Smooth muscle cell (in vitro differentiated cells): ENCODE data around the gene TOPORS. TPM values are rescaled to one million over a fixed set of nuclear protein-coding genes. Genes with fewer than 3 reads are reported as not detected.

ENCODE experiments used
- DNase-seq: peaks from one replicate; lab custom pipeline; 2025; ENCODE audit not compliant: unreplicated experiment; lab: John Stamatoyannopoulos, UW
- H2AFZ ChIP-seq: fragments of 200-600 bp; sonication (generic); 2 replicates; pipeline ENCODE4 v1.6.0; 2016; ENCODE audit warnings: antibody characterized with exemption, low read depth, mild to moderate bottlenecking
- H3F3A ChIP-seq: fragments of 200-600 bp; sonication (generic); 2 replicates; pipeline ENCODE4 v1.6.0; 2017; ENCODE audit warnings: antibody characterized with exemption, low read depth
- H3K27ac ChIP-seq: fragments of 200-600 bp; sonication (generic); 2 replicates; pipeline ENCODE4 v1.5.1; 2016; ENCODE audit warnings: low read depth, mild to moderate bottlenecking
- H3K27me3 ChIP-seq: fragments of 200-600 bp; sonication (generic); 2 replicates; pipeline ENCODE4 v1.6.1; 2016; ENCODE audit warnings: low read depth, mild to moderate bottlenecking
- H3K36me3 ChIP-seq: fragments of 200-600 bp; sonication (generic); 2 replicates; pipeline ENCODE4 v1.5.1; 2016; ENCODE audit warnings: low read depth
- H3K4me1 ChIP-seq: fragments of 200-600 bp; sonication (generic); 2 replicates; pipeline ENCODE4 v1.5.1; 2016; ENCODE audit warnings: low read depth
- H3K4me2 ChIP-seq: fragments of 200-600 bp; sonication (generic); 2 replicates; pipeline ENCODE4 v1.6.0; 2016; ENCODE audit warnings: mild to moderate bottlenecking
- H3K4me3 ChIP-seq: fragments of 200-600 bp; sonication (generic); 2 replicates; pipeline ENCODE4 v1.5.1; 2016; ENCODE audit warnings: mild to moderate bottlenecking
- H3K79me2 ChIP-seq: fragments of 200-600 bp; sonication (generic); 2 replicates; pipeline ENCODE4 v1.6.0; 2016; ENCODE audit warnings: low read depth, mild to moderate bottlenecking
- H3K9ac ChIP-seq: fragments of 200-600 bp; sonication (generic); 2 replicates; pipeline ENCODE4 v1.6.0; 2016; ENCODE audit warnings: low read depth
- H3K9me3 ChIP-seq: fragments of 200-600 bp; sonication (generic); replicated peaks from 2 replicates; pipeline ENCODE4 v1.5.1; 2016; ENCODE audit warnings: low read depth
- H4K20me1 ChIP-seq: fragments of 200-600 bp; sonication (generic); 2 replicates; pipeline ENCODE4 v1.6.0; 2016; ENCODE audit warnings: low read depth
- CTCF ChIP-seq: fragments of 200-600 bp; sonication (generic); IDR thresholded peaks from 2 replicates; pipeline ENCODE4 v1.5.1; 2017; ENCODE audit warnings: borderline replicate concordance, mild to moderate bottlenecking, antibody characterized with exemption; ENCODE audit not compliant: insufficient read depth, poor library complexity, severe bottlenecking
- WGBS: methylation state at CpG from one replicate; pipeline ENCODE4 v1.1.7; 2016; ENCODE audit warnings: low lambda C conversion rate; 5-methylcytosine and 5-hydroxymethylcytosine counted together
- polyA plus RNA-seq: library from polyadenylated mRNA; unstranded; fragments of >200 nt; fragmentation: Nextera tagmentation; extraction: Ambion mirVana; gene quantifications from 2 replicates; pipeline ENCODE4 v1.2.1, GENCODE V29; 2016
- total RNA-seq: library from RNA; depleted of rRNA; stranded (reverse); fragments of >200 nt; gene quantifications from 2 replicates; pipeline ENCODE4 v1.2.3, GENCODE V29; 2014

The TOPORS gene
- total and polyA plus RNA-seq, 2 experiments from 2014 or later, result 14.2 to 25.3 TPM

DNA sequence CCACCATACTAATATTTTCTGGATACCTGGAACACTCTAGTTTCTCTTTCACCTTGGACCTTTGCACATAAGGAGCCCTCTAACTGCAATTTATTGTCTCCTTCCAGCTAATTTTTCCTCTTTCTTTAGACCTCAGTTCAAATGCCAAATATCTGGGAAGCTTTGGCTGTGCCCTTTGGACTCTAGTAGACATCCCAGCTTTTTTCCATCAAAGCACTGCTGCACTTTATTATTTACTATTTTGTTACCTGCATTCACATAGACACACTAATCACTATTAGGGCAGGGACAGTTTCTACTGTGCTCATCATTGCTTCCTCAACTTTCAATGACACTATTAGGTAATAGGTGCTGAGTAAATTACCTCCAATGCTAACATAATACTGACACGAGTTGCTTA lies 28.5 kb downstream of the TOPORS start:
- no peak for TF ChIP-seq CTCF
- Histone ChIP-seq H4K20me1 (no peaks in the 10 kb centered on the region), H3F3A (no peaks in the 10 kb centered on the region), H3K4me3 (no peak overlapping the region), H3K9ac (no peak overlapping the region), H3K4me1 (peaks cover 8% of the 10 kb centered on the region), H3K9me3 (no peaks in the 10 kb centered on the region), H3K36me3 (no peaks in the 10 kb centered on the region), H3K27me3 (no peaks in the 10 kb centered on the region), H2AFZ (no peak overlapping the region), H3K4me2 (no peak overlapping the region), H3K27ac (no peak overlapping the region), H3K79me2 (no peaks in the 10 kb centered on the region)
- no peak for DNase-seq
- 93% methylated on average over 1 of the region's 1 CpG for WGBS

DNA sequence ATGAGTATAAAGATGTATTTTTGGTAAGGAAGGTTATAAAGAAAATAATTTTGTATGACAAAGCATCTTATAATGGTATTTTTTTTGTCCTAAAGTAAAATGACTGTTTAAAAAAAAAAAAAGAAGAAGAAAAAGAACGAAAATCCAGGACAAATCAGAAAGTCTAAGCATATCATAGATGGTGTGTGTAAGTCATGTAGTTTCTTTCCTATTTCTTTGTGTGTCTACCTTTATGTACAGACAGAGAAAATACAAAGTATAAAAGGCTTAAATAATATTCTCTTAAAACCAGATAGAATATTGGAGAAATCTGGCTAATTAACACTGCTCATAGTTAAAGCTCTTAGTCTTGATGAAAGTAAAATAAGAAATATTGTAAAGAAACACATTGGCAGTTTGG lies 34.1 kb downstream of the TOPORS start:
- H3K36me3 ChIP-seq, result no peaks in the 10 kb centered on the region
- H2AFZ ChIP-seq, result no peak overlapping the region
- no peaks in the 10 kb centered on the region for H3K79me2 ChIP-seq
- H3K27ac ChIP-seq, result no peak overlapping the region
- no peak for TF ChIP-seq CTCF
- no peaks in the 10 kb centered on the region for H3K4me1 ChIP-seq
- 80% methylated on average over 1 of the region's 1 CpG for WGBS
- no peaks in the 10 kb centered on the region for H3F3A ChIP-seq
- no peak overlapping the region for H3K4me2 ChIP-seq
- no peaks in the 10 kb centered on the region for H3K9me3 ChIP-seq
- no peaks in the 10 kb centered on the region for H3K27me3 ChIP-seq
- H3K4me3 ChIP-seq, result no peak overlapping the region
- no peaks in the 10 kb centered on the region for H4K20me1 ChIP-seq
- H3K9ac ChIP-seq, result no peak overlapping the region
- DNase-seq, result no peak

GRCh38 chr9:32516241-32516640 lies 36.1 kb downstream of the TOPORS start:
- no peak for DNase-seq
- Histone ChIP-seq H3K27me3 (no peaks in the 10 kb centered on the region), H3F3A (no peaks in the 10 kb centered on the region), H2AFZ (no peak overlapping the region), H3K4me1 (no peaks in the 10 kb centered on the region), H3K9ac (no peak overlapping the region), H3K36me3 (no peaks in the 10 kb centered on the region), H3K4me2 (no peak overlapping the region), H4K20me1 (no peaks in the 10 kb centered on the region), H3K79me2 (no peaks in the 10 kb centered on the region), H3K27ac (no peak overlapping the region), H3K9me3 (no peaks in the 10 kb centered on the region), H3K4me3 (no peak overlapping the region)
- no peak for TF ChIP-seq CTCF

DNA sequence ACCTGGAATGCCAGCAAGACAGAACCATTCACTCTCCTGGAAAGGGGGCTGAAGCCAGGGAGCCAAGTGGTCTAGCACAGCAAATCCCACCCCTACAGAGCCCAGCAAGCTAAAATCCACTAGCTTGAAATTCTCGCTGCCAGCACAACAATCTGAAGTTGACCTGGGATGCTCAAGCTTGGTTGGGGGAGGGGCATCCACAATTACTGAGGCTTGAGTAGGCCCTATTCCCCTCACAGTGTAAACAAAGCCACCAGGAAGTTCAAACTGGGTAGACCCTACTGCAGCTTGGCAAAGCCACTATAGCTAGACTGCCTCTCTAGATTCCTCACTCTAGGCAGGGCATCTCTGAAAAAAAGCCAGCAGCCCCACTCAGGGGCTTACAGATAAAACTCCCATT lies 43.7 kb downstream of the TOPORS start:
- Histone ChIP-seq H3K27me3 (no peaks in the 10 kb centered on the region), H2AFZ (no peak overlapping the region), H3K4me3 (no peak overlapping the region), H3F3A (no peaks in the 10 kb centered on the region), H3K79me2 (no peaks in the 10 kb centered on the region), H3K9ac (no peak overlapping the region), H3K9me3 (no peaks in the 10 kb centered on the region), H3K36me3 (no peaks in the 10 kb centered on the region), H3K4me2 (no peak overlapping the region), H3K27ac (no peak overlapping the region), H4K20me1 (no peaks in the 10 kb centered on the region), H3K4me1 (no peaks in the 10 kb centered on the region)
- 100% methylated on average over 1 of the region's 1 CpG for WGBS
- DNase-seq, result no peak
- no peak for TF ChIP-seq CTCF
